ENCODE results near the gene FKBP3. TPM values are rescaled to one million over a fixed set of nuclear protein-coding genes. Genes with fewer than 3 reads are reported as not detected.

The FKBP3 gene
- total and polyA plus RNA-seq, 2 experiments from 2014 or later = 114 to 699 TPM

- TF ChIP-seq ZNF114 (CRISPR knock-in tag; IDR thresholded peaks at IDR 0.05) = no peak
- TF ChIP-seq REST (IDR thresholded peaks at IDR 0.05; ENCODE audit: unreplicated experiment) = no peak
- TF ChIP-seq CREB1 (CRISPR knock-in tag; IDR thresholded peaks at IDR 0.05; ENCODE audit: low read depth) = no peak
- no peak for TF ChIP-seq EZH2phosphoT487 (IDR thresholded peaks at IDR 0.05; ENCODE audit: unreplicated experiment)
- no peak for TF ChIP-seq JUNB (IDR thresholded peaks at IDR 0.05; ENCODE audit: unreplicated experiment)
Observed at GRCh38 chr14:45078323-45078722, 56.0 kb downstream of the FKBP3 start (continued).

- H3K9me3 Mint-ChIP-seq = no peaks in the 10 kb centered on the region
- no peaks in the 10 kb centered on the region for H3F3A ChIP-seq (replicated peaks; ENCODE audit: low read depth)
- no peaks in the 10 kb centered on the region for H3K36me3 ChIP-seq (ENCODE audit: insufficient read depth)
- H3K27me3 ChIP-seq (ENCODE audit: insufficient read depth) = no peaks in the 10 kb centered on the region
- H3K27me3 Mint-ChIP-seq (ENCODE audit: insufficient read depth, low read depth, poor library complexity) = no peaks in the 10 kb centered on the region
- ATAC-seq (no peak), DNase-seq (ENCODE audit: low spot score) (no peak)
- H3K4me1 ChIP-seq (ENCODE audit: insufficient read depth) = peaks cover 10% of the 10 kb centered on the region; the same call in 1 of the 2 replicates
- no peak overlapping the region for H3K4me2 ChIP-seq
- H2AFZ ChIP-seq = no peak overlapping the region
- no peaks in the 10 kb centered on the region for H3K9me2 ChIP-seq (ENCODE audit: insufficient read depth)
- no peak overlapping the region for H3K4me3 Mint-ChIP-seq
- H4K20me1 ChIP-seq (replicated peaks; ENCODE audit: insufficient read depth) = no peaks in the 10 kb centered on the region
- no peak overlapping the region for H3K4me3 ChIP-seq
- H3K36me3 Mint-ChIP-seq (ENCODE audit: low read depth) = peaks cover 5% of the 10 kb centered on the region; the same call in 1 of the 3 replicates
- peaks cover 5% of the 10 kb centered on the region for H3K4me1 Mint-ChIP-seq
- no peaks in the 10 kb centered on the region for H3K79me2 ChIP-seq (replicated peaks; ENCODE audit: insufficient read depth)
- no peak overlapping the region for H3K27ac ChIP-seq (ENCODE audit: low read depth)
- no peak overlapping the region for H3K27ac Mint-ChIP-seq
- TF ChIP-seq ZNF462 (CRISPR knock-in tag; IDR thresholded peaks at IDR 0.05) = no peak
- TF ChIP-seq ZNF114 (CRISPR knock-in tag; IDR thresholded peaks at IDR 0.05) = no peak
- no peak for TF ChIP-seq POLR2AphosphoS5 (IDR thresholded peaks at IDR 0.05; ENCODE audit: low read depth)
- no peak for TF ChIP-seq ZNF331 (CRISPR knock-in tag; IDR thresholded peaks at IDR 0.05; ENCODE audit: low read depth)
- no peak for TF ChIP-seq REST (IDR thresholded peaks at IDR 0.05; ENCODE audit: unreplicated experiment)
- TF ChIP-seq ETS1 (IDR thresholded peaks at IDR 0.05) = no peak
- TF ChIP-seq JUNB (IDR thresholded peaks at IDR 0.05; ENCODE audit: unreplicated experiment) = no peak
- TF ChIP-seq EZH2 (IDR thresholded peaks at IDR 0.05; ENCODE audit: low read depth, unreplicated experiment) = no peak
Observed at GRCh38 chr14:45073231-45073879, 60.9 kb downstream of the FKBP3 start.
